Astrocyte (in vitro differentiated cells and primary cell): Measurements from ENCODE around the gene TEAD1. TPM values are rescaled to one million over a fixed set of nuclear protein-coding genes. Genes with fewer than 3 reads are reported as not detected.

Experiments
- DNase-seq: peaks from one replicate; pipeline ENCODE4 v3.0.0-alpha.2; 2010; ENCODE audit warnings: low read depth
- FAIRE-seq: peaks from 2 replicates; lab custom pipeline; 2011; peaks lifted over from hg19 to GRCh38; lab: Jason Lieb, UNC
- H2AFZ ChIP-seq: 2 replicates; pipeline ENCODE4 v1.6.0; 2012; ENCODE audit warnings: low read depth, low read length, inconsistent platforms
- H3K27ac ChIP-seq: 2 replicates; pipeline ENCODE4 v1.5.1; 2011; ENCODE audit warnings: low read depth, low read length, inconsistent platforms
- H3K27me3 ChIP-seq: 2 replicates; pipeline ENCODE4 v1.6.0; 2011; ENCODE audit warnings: low read length, inconsistent platforms; ENCODE audit not compliant: insufficient read depth
- H3K36me3 ChIP-seq: 2 replicates; pipeline ENCODE4 v1.5.1; 2011; ENCODE audit warnings: low read length, inconsistent platforms; ENCODE audit not compliant: insufficient read depth
- H3K4me1 ChIP-seq: 2 replicates; pipeline ENCODE4 v1.5.1; 2011; ENCODE audit warnings: low read length, inconsistent platforms; ENCODE audit not compliant: insufficient read depth
- H3K4me2 ChIP-seq: 2 replicates; pipeline ENCODE4 v1.6.0; 2012; ENCODE audit warnings: low read length, inconsistent platforms
- H3K4me3 ChIP-seq: 2 replicates; pipeline ENCODE4 v1.5.1; 2011; ENCODE audit warnings: low read depth, mild to moderate bottlenecking, low read length, inconsistent platforms; ENCODE audit not compliant: insufficient read depth
- H3K79me2 ChIP-seq: 2 replicates; pipeline ENCODE4 v1.6.0; 2012; ENCODE audit warnings: mild to moderate bottlenecking, low read length, inconsistent platforms; ENCODE audit not compliant: insufficient read depth
- H3K9ac ChIP-seq: 2 replicates; pipeline ENCODE4 v1.6.0; 2012; ENCODE audit warnings: mild to moderate bottlenecking, low read length, inconsistent platforms
- H3K9me3 ChIP-seq: 2 replicates; pipeline ENCODE4 v1.5.1; 2012; ENCODE audit warnings: low read depth, mild to moderate bottlenecking, low read length, inconsistent platforms; ENCODE audit not compliant: insufficient read depth
- H4K20me1 ChIP-seq: 2 replicates; pipeline ENCODE4 v1.6.0; 2012; ENCODE audit warnings: low read length, inconsistent platforms; ENCODE audit not compliant: insufficient read depth
- H3K27ac Mint-ChIP-seq: one replicate; pipeline ENCODE4 v1.8.0; 2021; ENCODE audit warnings: mild to moderate bottlenecking, mixed read lengths; ENCODE audit not compliant: unreplicated experiment
- H3K27me3 Mint-ChIP-seq: one replicate; pipeline ENCODE4 v1.8.0; 2021; ENCODE audit warnings: low read depth, mixed read lengths; ENCODE audit not compliant: unreplicated experiment
- H3K36me3 Mint-ChIP-seq: one replicate; pipeline ENCODE4 v1.8.0; 2021; ENCODE audit warnings: low read depth, mixed read lengths; ENCODE audit not compliant: unreplicated experiment
- H3K4me1 Mint-ChIP-seq: one replicate; pipeline ENCODE4 v1.8.0; 2021; ENCODE audit warnings: low read depth, mixed read lengths; ENCODE audit not compliant: unreplicated experiment
- H3K4me3 Mint-ChIP-seq: one replicate; pipeline ENCODE4 v1.8.0; 2021; ENCODE audit warnings: mild to moderate bottlenecking, moderate library complexity, mixed read lengths; ENCODE audit not compliant: unreplicated experiment
- H3K9me3 Mint-ChIP-seq: one replicate; pipeline ENCODE4 v1.8.0; 2021; ENCODE audit warnings: mild to moderate bottlenecking, mixed read lengths; ENCODE audit not compliant: unreplicated experiment
- EZH2 ChIP-seq: IDR thresholded peaks from 2 replicates; pipeline ENCODE4 v1.6.1; 2012; ENCODE audit warnings: mild to moderate bottlenecking, low read length, inconsistent platforms; ENCODE audit not compliant: insufficient read depth
- total RNA-seq: library from RNA; stranded (reverse); gene quantifications from 2 replicates; pipeline ENCODE4 v1.2.1, GENCODE V29; 2021
- TF ChIP-seq, protein P1 (sequence below): IDR thresholded peaks from 2 replicates; pipeline ENCODE4 v1.5.1; 2011; ENCODE audit warnings: low read depth, mild to moderate bottlenecking, inconsistent platforms, low read length, moderate library complexity; ENCODE audit not compliant: insufficient read depth

The TEAD1 gene
- total RNA-seq, 1 donor from 2014 or later, result 149 TPM

GRCh38 chr11:12746593-12747097 is 72.4 kb downstream of the TEAD1 start:
- no peaks in the 10 kb centered on the region for H3K36me3 Mint-ChIP-seq
- Histone ChIP-seq H3K4me3 (no peak overlapping the region), H3K4me1 (peaks cover 19% of the 10 kb centered on the region), H3K9me3 (no peaks in the 10 kb centered on the region), H3K79me2 (peaks cover 96% of the 10 kb centered on the region), H4K20me1 (peaks cover 95% of the 10 kb centered on the region), H3K36me3 (no peaks in the 10 kb centered on the region), H3K27me3 (no peaks in the 10 kb centered on the region), H3K4me2 (peak overlapping the region; percentile 66), H3K27ac (peak overlapping the region; percentile 5), H2AFZ (no peak overlapping the region), H3K9ac (no peak overlapping the region)
- H3K4me1 Mint-ChIP-seq, result peaks cover 40% of the 10 kb centered on the region
- H3K9me3 Mint-ChIP-seq, result no peaks in the 10 kb centered on the region
- FAIRE-seq (no peak), DNase-seq (peak; percentile 92)
- H3K27ac Mint-ChIP-seq, result peak overlapping the region; percentile 30
- H3K4me3 Mint-ChIP-seq, result peak overlapping the region; percentile 43
- no peaks in the 10 kb centered on the region for H3K27me3 Mint-ChIP-seq
- TF ChIP-seq, protein P1, sequence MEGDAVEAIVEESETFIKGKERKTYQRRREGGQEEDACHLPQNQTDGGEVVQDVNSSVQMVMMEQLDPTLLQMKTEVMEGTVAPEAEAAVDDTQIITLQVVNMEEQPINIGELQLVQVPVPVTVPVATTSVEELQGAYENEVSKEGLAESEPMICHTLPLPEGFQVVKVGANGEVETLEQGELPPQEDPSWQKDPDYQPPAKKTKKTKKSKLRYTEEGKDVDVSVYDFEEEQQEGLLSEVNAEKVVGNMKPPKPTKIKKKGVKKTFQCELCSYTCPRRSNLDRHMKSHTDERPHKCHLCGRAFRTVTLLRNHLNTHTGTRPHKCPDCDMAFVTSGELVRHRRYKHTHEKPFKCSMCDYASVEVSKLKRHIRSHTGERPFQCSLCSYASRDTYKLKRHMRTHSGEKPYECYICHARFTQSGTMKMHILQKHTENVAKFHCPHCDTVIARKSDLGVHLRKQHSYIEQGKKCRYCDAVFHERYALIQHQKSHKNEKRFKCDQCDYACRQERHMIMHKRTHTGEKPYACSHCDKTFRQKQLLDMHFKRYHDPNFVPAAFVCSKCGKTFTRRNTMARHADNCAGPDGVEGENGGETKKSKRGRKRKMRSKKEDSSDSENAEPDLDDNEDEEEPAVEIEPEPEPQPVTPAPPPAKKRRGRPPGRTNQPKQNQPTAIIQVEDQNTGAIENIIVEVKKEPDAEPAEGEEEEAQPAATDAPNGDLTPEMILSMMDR, result peak; percentile 9
- TF ChIP-seq EZH2, result no peak

GRCh38 chr11:12748561-12748960 is 74.3 kb downstream of the TEAD1 start:
- H3K4me3 Mint-ChIP-seq, result no peak overlapping the region
- H3K4me2 ChIP-seq, result no peak overlapping the region
- peaks cover 96% of the 10 kb centered on the region for H3K79me2 ChIP-seq
- no peak for FAIRE-seq
- DNase-seq, result no peak
- no peak overlapping the region for H2AFZ ChIP-seq
- H3K27ac ChIP-seq, result no peak overlapping the region
- H3K36me3 Mint-ChIP-seq, result no peaks in the 10 kb centered on the region
- H3K36me3 ChIP-seq, result no peaks in the 10 kb centered on the region
- no peaks in the 10 kb centered on the region for H3K9me3 ChIP-seq
- peaks cover 19% of the 10 kb centered on the region for H3K4me1 ChIP-seq
- peaks cover 94% of the 10 kb centered on the region for H4K20me1 ChIP-seq
- no peaks in the 10 kb centered on the region for H3K9me3 Mint-ChIP-seq
- no peak overlapping the region for H3K4me3 ChIP-seq
- H3K27ac Mint-ChIP-seq, result no peak overlapping the region
- H3K27me3 Mint-ChIP-seq, result no peaks in the 10 kb centered on the region
- peaks cover 39% of the 10 kb centered on the region for H3K4me1 Mint-ChIP-seq
- H3K9ac ChIP-seq, result no peak overlapping the region
- no peak for TF ChIP-seq EZH2
- TF ChIP-seq, protein P1, result no peak
- no peaks in the 10 kb centered on the region for H3K27me3 ChIP-seq

DNA sequence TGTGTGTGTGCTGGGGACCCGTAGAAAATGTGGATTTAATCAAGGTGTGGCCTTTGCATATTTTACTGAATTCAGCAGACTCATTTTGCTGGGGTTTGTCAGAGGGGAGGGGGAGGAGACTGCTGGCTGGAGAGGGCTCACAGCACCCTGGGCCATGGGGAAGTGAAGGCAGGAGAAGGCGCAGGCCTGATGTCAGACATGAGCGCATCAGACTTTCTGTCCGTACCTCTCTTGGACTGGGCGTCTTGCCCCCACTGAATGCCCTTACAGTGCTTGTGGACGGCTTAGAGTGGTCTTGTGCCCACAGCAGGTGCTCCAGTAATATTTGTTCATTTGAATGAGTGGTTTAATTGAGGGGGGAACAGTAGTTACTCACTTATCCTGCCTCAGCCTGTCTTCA is 75.2 kb downstream of the TEAD1 start:
- Mint-ChIP-seq H3K36me3 (no peaks in the 10 kb centered on the region), H3K27me3 (no peaks in the 10 kb centered on the region), H3K27ac (no peak overlapping the region), H3K9me3 (no peaks in the 10 kb centered on the region), H3K4me3 (no peak overlapping the region), H3K4me1 (peaks cover 38% of the 10 kb centered on the region)
- Histone ChIP-seq H3K4me3 (no peak overlapping the region), H3K9me3 (no peaks in the 10 kb centered on the region), H3K4me1 (peaks cover 27% of the 10 kb centered on the region), H2AFZ (no peak overlapping the region), H3K27me3 (no peaks in the 10 kb centered on the region), H3K36me3 (no peaks in the 10 kb centered on the region), H3K9ac (no peak overlapping the region), H3K27ac (no peak overlapping the region), H3K79me2 (peaks cover 96% of the 10 kb centered on the region), H3K4me2 (no peak overlapping the region), H4K20me1 (peaks cover 94% of the 10 kb centered on the region)
- TF ChIP-seq, protein P1, result no peak
- TF ChIP-seq EZH2, result no peak
- FAIRE-seq (no peak), DNase-seq (no peak)
